Liver (tissue), 9 donors: ENCODE data around the gene SLC34A3. TPM values are rescaled to one million over a fixed set of nuclear protein-coding genes. Genes with fewer than 3 reads are reported as not detected.

Source experiments
- DNase-seq: peaks from one replicate; pipeline ENCODE4 v3.0.0-alpha.2; 2017; ENCODE audit warnings: low spot score
- H3K27ac ChIP-seq, 2 donors: one replicate each; pipeline ENCODE4 v1.7.0; 2013; ENCODE audit warnings: inconsistent platforms in 2 of 2, low read length in 2 of 2, control low read depth in 1 of 2, low read depth in 1 of 2, mild to moderate bottlenecking in 1 of 2
- H3K27me3 ChIP-seq, 4 donors: one replicate each; pipeline versions ENCODE4 v1.6.1 to v1.7.0; 2013; ENCODE audit warnings: low read length in 3 of 4, inconsistent platforms in 1 of 4, mild to moderate bottlenecking in 1 of 4, moderate library complexity in 1 of 4; ENCODE audit not compliant: control insufficient read depth in 4 of 4, insufficient read depth in 4 of 4
- H3K36me3 ChIP-seq, 4 donors: one replicate each; pipeline versions ENCODE4 v1.6.1 to v1.7.0; 2013; ENCODE audit warnings: low read length in 3 of 4, mild to moderate bottlenecking in 3 of 4, low read depth in 1 of 4, moderate library complexity in 1 of 4; ENCODE audit not compliant: control insufficient read depth in 4 of 4, insufficient read depth in 3 of 4
- H3K4me1 ChIP-seq, 4 donors: one replicate each; pipeline versions ENCODE4 v1.6.1 to v1.7.0; 2013; ENCODE audit warnings: low read length in 3 of 4, mild to moderate bottlenecking in 3 of 4, moderate library complexity in 1 of 4; ENCODE audit not compliant: control insufficient read depth in 4 of 4, insufficient read depth in 4 of 4
- H3K4me3 ChIP-seq, 3 donors: one replicate each; pipeline versions ENCODE4 v1.6.1 to v1.7.0; 2013; ENCODE audit warnings: low read length in 3 of 3, control low read depth in 1 of 3, low read depth in 1 of 3, mild to moderate bottlenecking in 1 of 3
- H3K9ac ChIP-seq, 2 donors: one replicate each; pipeline ENCODE4 v1.7.0; 2013; ENCODE audit warnings: low read length in 2 of 2, mild to moderate bottlenecking in 2 of 2, moderate library complexity in 2 of 2, control low read depth in 1 of 2, low read depth in 1 of 2
- H3K9me3 ChIP-seq, 4 donors: one replicate each; pipeline versions ENCODE4 v1.6.1 to v1.7.0; 2013; ENCODE audit warnings: low read length in 3 of 4; ENCODE audit not compliant: control insufficient read depth in 4 of 4
- ATF3 ChIP-seq: IDR thresholded peaks from 2 replicates; pipeline ENCODE4 v1.6.1; 2016; ENCODE audit warnings: antibody characterized with exemption
- CTCF ChIP-seq: fragments of 150-350 bp; IDR thresholded peaks from 2 replicates; pipeline ENCODE4 v1.5.1; 2017; ENCODE audit warnings: improper control_type of control experiment, low read depth, low read length; ENCODE audit not compliant: missing input control
- EGR1 ChIP-seq, 2 donors: IDR thresholded peaks; 2 replicates each; pipeline ENCODE4 v1.6.1; 2016 to 2018; ENCODE audit warnings: antibody characterized with exemption in 2 of 2, low read depth in 2 of 2
- FOXA1 ChIP-seq: IDR thresholded peaks from 2 replicates; pipeline ENCODE4 v1.6.1; 2016; ENCODE audit warnings: antibody characterized with exemption
- FOXA2 ChIP-seq: IDR thresholded peaks from 2 replicates; pipeline ENCODE4 v1.6.1; 2016; ENCODE audit warnings: antibody characterized with exemption
- GABPA ChIP-seq, 2 donors: IDR thresholded peaks in 1 of 2; conservative IDR thresholded peaks in 1 of 2; 2 replicates each; pipeline ENCODE4 v1.6.1; 2016; ENCODE audit warnings: antibody characterized with exemption in 2 of 2, mild to moderate bottlenecking in 1 of 2, moderate library complexity in 1 of 2
- HNF4A ChIP-seq, 2 donors: conservative IDR thresholded peaks; 2 replicates each; pipeline ENCODE4 v1.6.1; 2016; ENCODE audit warnings: antibody characterized with exemption in 2 of 2, mild to moderate bottlenecking in 2 of 2
- HNF4G ChIP-seq: IDR thresholded peaks from 2 replicates; pipeline ENCODE4 v1.6.1; 2016; ENCODE audit warnings: antibody characterized with exemption
- JUND ChIP-seq, 2 donors: IDR thresholded peaks; 2 replicates each; pipeline ENCODE4 v1.6.1; 2016; ENCODE audit warnings: antibody characterized with exemption in 2 of 2
- MAX ChIP-seq: IDR thresholded peaks from 2 replicates; pipeline ENCODE4 v1.6.1; 2016; ENCODE audit warnings: antibody characterized with exemption
- NR2F2 ChIP-seq: IDR thresholded peaks from 2 replicates; pipeline ENCODE4 v1.6.1; 2016; ENCODE audit warnings: antibody characterized with exemption
- RAD21 ChIP-seq, 2 donors: IDR thresholded peaks; 2 replicates each; pipeline ENCODE4 v1.6.1; 2016; ENCODE audit warnings: antibody characterized with exemption in 2 of 2, mild to moderate bottlenecking in 2 of 2
- RXRA ChIP-seq, 2 donors: IDR thresholded peaks; 2 replicates each; pipeline ENCODE4 v1.6.1; 2017 to 2018; ENCODE audit warnings: antibody characterized with exemption in 2 of 2, mild to moderate bottlenecking in 1 of 2
- SP1 ChIP-seq: IDR thresholded peaks from 2 replicates; pipeline ENCODE4 v1.6.1; 2018; ENCODE audit warnings: antibody characterized with exemption, mild to moderate bottlenecking
- TAF1 ChIP-seq: conservative IDR thresholded peaks from 2 replicates; pipeline ENCODE4 v1.6.1; 2016; ENCODE audit warnings: antibody characterized with exemption, mild to moderate bottlenecking
- YY1 ChIP-seq: IDR thresholded peaks from 2 replicates; pipeline ENCODE4 v1.6.1; 2016; ENCODE audit warnings: antibody characterized with exemption, mild to moderate bottlenecking
- ZBTB33 ChIP-seq: IDR thresholded peaks from 2 replicates; pipeline ENCODE4 v1.6.1; 2016; ENCODE audit warnings: antibody characterized with exemption
- WGBS: extraction: QIAGEN DNeasy Blood & Tissue Kit; methylation state at CpG from one replicate; pipeline ENCODE4 v1.1.7; 2013; 5-methylcytosine and 5-hydroxymethylcytosine counted together
- polyA plus RNA-seq, 2 donors: library from polyadenylated mRNA; stranded (reverse) in 1 of 2; unstranded in 1 of 2; fragments of 200-250 nt in 1 of 2; fragments of >200 nt in 1 of 2; fragmentation: Nextera tagmentation in 1 of 2; extraction: Ambion mirVana in 1 of 2; gene quantifications; one replicate each; pipeline versions ENCODE4 v1.2.1 to v1.2.3, GENCODE V29; 2013 to 2015
- total RNA-seq, 2 donors: library from RNA; depleted of rRNA; stranded (reverse); fragments of >200 nt; gene quantifications; one replicate each; pipeline ENCODE4 v1.2.3, GENCODE V29; 2014
- TF ChIP-seq, protein P1 (sequence below): IDR thresholded peaks from 2 replicates; pipeline ENCODE4 v1.6.1; 2016; ENCODE audit warnings: antibody characterized with exemption, mild to moderate bottlenecking
- donor health status: healthy.
- donor health status: healthy.
- donor health status: healthy.
- donor health status: healthy.
- donor health status: healthy.

Gene SLC34A3
- total and polyA plus RNA-seq, 4 donors = not detected

GRCh38 chr9:137218754-137219271, 11.9 kb upstream of the SLC34A3 start:
- Histone ChIP-seq H3K9ac (no peak overlapping the region), H3K36me3 (peaks cover 0 to 5% (median under 1%) of the 10 kb centered on the region in 4 donors), H3K4me1 (peaks cover 6 to 26% (median 14%) of the 10 kb centered on the region in 4 donors), H3K4me3 (no peak overlapping the region), H3K27ac (no peak overlapping the region), H3K9me3 (no peaks in the 10 kb centered on the region), H3K27me3 (no peaks in the 10 kb centered on the region)
- no peak for TF ChIP-seq JUND (IDR thresholded peaks at IDR 0.05)
- no peak for TF ChIP-seq SP1
- no peak for TF ChIP-seq HNF4G
- TF ChIP-seq GABPA (IDR thresholded peaks at IDR 0.05 in 1 of 2, conservative IDR thresholded peaks at IDR 0.05 in 1 of 2) = no peak
- TF ChIP-seq FOXA1 = no peak
- no peak for TF ChIP-seq FOXA2
- no peak for TF ChIP-seq TAF1
- no peak for TF ChIP-seq MAX
- DNase-seq = peak; percentile 65
- WGBS = 64% methylated on average over 12 of the region's 12 CpGs

DNA sequence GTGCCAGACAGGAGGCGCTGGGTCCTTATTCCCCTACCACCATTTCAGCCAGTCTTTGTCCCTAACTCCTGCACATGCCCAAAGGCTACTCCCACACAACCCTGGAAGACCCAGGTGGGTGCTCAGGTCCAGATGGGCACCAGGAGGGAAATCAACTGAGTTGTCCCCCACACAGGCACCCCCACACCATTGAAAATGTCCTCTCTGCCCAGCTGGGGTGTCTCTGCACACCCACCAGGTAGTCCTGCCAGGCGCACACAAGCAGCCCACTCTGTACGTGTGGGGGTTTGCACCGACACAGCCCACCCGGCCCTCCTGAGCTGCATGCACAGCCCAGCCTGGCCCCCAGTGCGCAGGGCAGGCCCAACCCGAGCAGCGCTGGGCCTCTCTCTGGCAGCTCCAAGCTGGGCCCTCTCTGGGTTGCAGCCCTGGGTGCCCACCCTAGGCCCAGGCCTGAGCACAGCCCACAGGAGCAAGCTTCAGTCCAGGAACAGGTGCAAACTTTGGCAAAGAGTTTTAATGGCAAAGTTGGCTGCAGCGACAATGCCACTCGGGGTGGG, 10.9 kb upstream of the SLC34A3 start:
- Histone ChIP-seq H3K36me3 (peaks cover 0 to 4% (median under 1%) of the 10 kb centered on the region in 4 donors), H3K4me3 (no peak overlapping the region), H3K27me3 (no peaks in the 10 kb centered on the region), H3K9ac (no peak overlapping the region), H3K27ac (no peak overlapping the region), H3K9me3 (no peaks in the 10 kb centered on the region), H3K4me1 (peaks cover 10 to 30% (median 19%) of the 10 kb centered on the region in 4 donors)
- TF ChIP-seq EGR1 (IDR thresholded peaks at IDR 0.05; ENCODE audit: low read depth in 2 of 2) (no peak), HNF4A (conservative IDR thresholded peaks at IDR 0.05) (no peak), SP1 (no peak), GABPA (IDR thresholded peaks at IDR 0.05 in 1 of 2, conservative IDR thresholded peaks at IDR 0.05 in 1 of 2) (no peak), FOXA1 (no peak), NR2F2 (no peak), TAF1 (no peak), ZBTB33 (no peak), ATF3 (no peak), FOXA2 (no peak), RAD21 (IDR thresholded peaks at IDR 0.05) (no peak), CTCF (no peak), MAX (no peak), YY1 (no peak), HNF4G (no peak), RXRA (IDR thresholded peaks at IDR 0.05) (no peak), JUND (IDR thresholded peaks at IDR 0.05) (no peak)
- TF ChIP-seq, protein P1, sequence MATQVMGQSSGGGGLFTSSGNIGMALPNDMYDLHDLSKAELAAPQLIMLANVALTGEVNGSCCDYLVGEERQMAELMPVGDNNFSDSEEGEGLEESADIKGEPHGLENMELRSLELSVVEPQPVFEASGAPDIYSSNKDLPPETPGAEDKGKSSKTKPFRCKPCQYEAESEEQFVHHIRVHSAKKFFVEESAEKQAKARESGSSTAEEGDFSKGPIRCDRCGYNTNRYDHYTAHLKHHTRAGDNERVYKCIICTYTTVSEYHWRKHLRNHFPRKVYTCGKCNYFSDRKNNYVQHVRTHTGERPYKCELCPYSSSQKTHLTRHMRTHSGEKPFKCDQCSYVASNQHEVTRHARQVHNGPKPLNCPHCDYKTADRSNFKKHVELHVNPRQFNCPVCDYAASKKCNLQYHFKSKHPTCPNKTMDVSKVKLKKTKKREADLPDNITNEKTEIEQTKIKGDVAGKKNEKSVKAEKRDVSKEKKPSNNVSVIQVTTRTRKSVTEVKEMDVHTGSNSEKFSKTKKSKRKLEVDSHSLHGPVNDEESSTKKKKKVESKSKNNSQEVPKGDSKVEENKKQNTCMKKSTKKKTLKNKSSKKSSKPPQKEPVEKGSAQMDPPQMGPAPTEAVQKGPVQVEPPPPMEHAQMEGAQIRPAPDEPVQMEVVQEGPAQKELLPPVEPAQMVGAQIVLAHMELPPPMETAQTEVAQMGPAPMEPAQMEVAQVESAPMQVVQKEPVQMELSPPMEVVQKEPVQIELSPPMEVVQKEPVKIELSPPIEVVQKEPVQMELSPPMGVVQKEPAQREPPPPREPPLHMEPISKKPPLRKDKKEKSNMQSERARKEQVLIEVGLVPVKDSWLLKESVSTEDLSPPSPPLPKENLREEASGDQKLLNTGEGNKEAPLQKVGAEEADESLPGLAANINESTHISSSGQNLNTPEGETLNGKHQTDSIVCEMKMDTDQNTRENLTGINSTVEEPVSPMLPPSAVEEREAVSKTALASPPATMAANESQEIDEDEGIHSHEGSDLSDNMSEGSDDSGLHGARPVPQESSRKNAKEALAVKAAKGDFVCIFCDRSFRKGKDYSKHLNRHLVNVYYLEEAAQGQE = no peak
- DNase-seq = no peak
- 96% methylated on average over 10 of the region's 10 CpGs for WGBS
